Tibial nerve (tissue), 4 donors: ENCODE results near the gene COQ2. TPM values are rescaled to one million over a fixed set of nuclear protein-coding genes. Genes with fewer than 3 reads are reported as not detected.

Source experiments
- DNase-seq, 2 donors: peaks; one replicate each; pipeline ENCODE4 v3.0.0-alpha.2; 2019; ENCODE audit warnings: low spot score in 2 of 2
- H3K27ac ChIP-seq, 4 donors: fragments of 200-600 bp; sonication (generic) in 3 of 4; one replicate each; pipeline ENCODE4 v1.5.1; 2017 to 2019; ENCODE audit warnings: mild to moderate bottlenecking in 1 of 4
- H3K27me3 ChIP-seq, 2 donors: fragments of 200-600 bp; sonication (generic) in 1 of 2; one replicate each; pipeline versions ENCODE4 v1.5.1 to v1.6.0; 2017 to 2019
- H3K36me3 ChIP-seq, 3 donors: fragments of 200-600 bp; sonication (generic); one replicate each; pipeline ENCODE4 v1.5.1; 2018 to 2019
- H3K4me1 ChIP-seq, 4 donors: fragments of 200-600 bp; sonication (generic) in 3 of 4; one replicate each; pipeline ENCODE4 v1.5.1; 2017 to 2019
- H3K4me3 ChIP-seq, 4 donors: fragments of 200-600 bp; sonication (generic) in 3 of 4; one replicate each; pipeline ENCODE4 v1.5.1; 2017 to 2019; ENCODE audit warnings: mild to moderate bottlenecking in 1 of 4, moderate library complexity in 1 of 4
- H3K9me3 ChIP-seq, 4 donors: fragments of 200-600 bp; sonication (generic) in 3 of 4; one replicate each; pipeline ENCODE4 v1.5.1; 2017 to 2019
- EP300 ChIP-seq, 2 donors: sonication (generic); formaldehyde crosslinking; IDR thresholded peaks; one replicate each; pipeline ENCODE4 v1.6.1; 2017; ENCODE audit warnings: antibody characterized with exemption in 2 of 2, mild to moderate bottlenecking in 1 of 2
- POLR2A ChIP-seq, 2 donors: fragments of 450-650 bp; IDR thresholded peaks; one replicate each; pipeline ENCODE4 v1.6.1; 2017; ENCODE audit warnings: antibody characterized with exemption in 2 of 2, mild to moderate bottlenecking in 2 of 2, moderate library complexity in 2 of 2
- small RNA-seq: library from RNA; depleted of rRNA; stranded (forward); fragments of <200 nt; gene quantifications from one replicate; pipeline ENCODE3, GENCODE V24; 2016
- total RNA-seq, 4 donors: library from RNA; depleted of rRNA; stranded (reverse); fragments of >200 nt; gene quantifications; one replicate each; pipeline ENCODE4 v1.1.0, GENCODE V29; 2016
- TF ChIP-seq, protein P1 (sequence below), 5 experiments: fragments of 200-600 bp in 3 of 5; fragments of 450-650 bp in 2 of 5; sonication (generic) in 3 of 5; IDR thresholded peaks; one replicate each; pipeline ENCODE4 v1.5.1; 2016 to 2019; ENCODE audit warnings: antibody characterized with exemption in 5 of 5, mild to moderate bottlenecking in 3 of 5, moderate library complexity in 2 of 5

Gene COQ2
- total RNA-seq, 4 donors from 2014 or later = 9.2 to 17.7 (median 11.6) TPM

- DNase-seq = no peak
- no peak overlapping the region for H3K4me3 ChIP-seq
- H3K27ac ChIP-seq = no peak overlapping the region
- H3K36me3 ChIP-seq = no peaks in the 10 kb centered on the region
- H3K27me3 ChIP-seq = no peaks in the 10 kb centered on the region
- H3K4me1 ChIP-seq = peaks cover 0 to 8% (median 3%) of the 10 kb centered on the region in 4 donors
- TF ChIP-seq EP300 (IDR thresholded peaks at IDR 0.05) (no peak), POLR2A (IDR thresholded peaks at IDR 0.05) (no peak)
- TF ChIP-seq, protein P1, sequence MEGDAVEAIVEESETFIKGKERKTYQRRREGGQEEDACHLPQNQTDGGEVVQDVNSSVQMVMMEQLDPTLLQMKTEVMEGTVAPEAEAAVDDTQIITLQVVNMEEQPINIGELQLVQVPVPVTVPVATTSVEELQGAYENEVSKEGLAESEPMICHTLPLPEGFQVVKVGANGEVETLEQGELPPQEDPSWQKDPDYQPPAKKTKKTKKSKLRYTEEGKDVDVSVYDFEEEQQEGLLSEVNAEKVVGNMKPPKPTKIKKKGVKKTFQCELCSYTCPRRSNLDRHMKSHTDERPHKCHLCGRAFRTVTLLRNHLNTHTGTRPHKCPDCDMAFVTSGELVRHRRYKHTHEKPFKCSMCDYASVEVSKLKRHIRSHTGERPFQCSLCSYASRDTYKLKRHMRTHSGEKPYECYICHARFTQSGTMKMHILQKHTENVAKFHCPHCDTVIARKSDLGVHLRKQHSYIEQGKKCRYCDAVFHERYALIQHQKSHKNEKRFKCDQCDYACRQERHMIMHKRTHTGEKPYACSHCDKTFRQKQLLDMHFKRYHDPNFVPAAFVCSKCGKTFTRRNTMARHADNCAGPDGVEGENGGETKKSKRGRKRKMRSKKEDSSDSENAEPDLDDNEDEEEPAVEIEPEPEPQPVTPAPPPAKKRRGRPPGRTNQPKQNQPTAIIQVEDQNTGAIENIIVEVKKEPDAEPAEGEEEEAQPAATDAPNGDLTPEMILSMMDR (IDR thresholded peaks at IDR 0.05) = no peak
- H3K9me3 ChIP-seq = no peaks in the 10 kb centered on the region
Measured at GRCh38 chr4:83214079-83214478, 70.5 kb downstream of the COQ2 start.

Small RNA genes lying within 50 kb of the gene (small RNA-seq; reads per million reads assigned to genes)
- not detected for gene AC114781.3

Other genes starting within 250 kb of the COQ2 start
- gene COPS4, start 249.6 kb downstream of the COQ2 start, total RNA-seq = 10 to 100 TPM; 29.5 to 62.1 (median 43.0) TPM
- gene PLAC8, start 170.1 kb downstream of the COQ2 start, total RNA-seq = 1 to 10 TPM in 2 of 4 donors, under 1 TPM in 1, not detected in 1; 0.20 to 5.7 (median 5.4) TPM
- 1 to 10 TPM; 2.0 to 3.0 (median 2.7) TPM for gene HPSE, start 50.0 kb upstream of the COQ2 start, total RNA-seq
- gene HELQ, start 171.0 kb upstream of the COQ2 start, total RNA-seq = 10 to 100 TPM; 22.5 to 26.8 (median 24.8) TPM
- gene MRPS18C, start 171.3 kb upstream of the COQ2 start, total RNA-seq = 10 to 100 TPM; 10.6 to 18.8 (median 15.5) TPM
- gene ABRAXAS1, start 200.3 kb upstream of the COQ2 start, total RNA-seq = 10 to 100 TPM; 10.2 to 21.0 (median 14.8) TPM